ACC112 (cell line): ENCODE results near the gene HS6ST1.

Experiments
- H2AFZ ChIP-seq: fragments of 200-600 bp; sonication (generic); one replicate; pipeline ENCODE4 v1.6.0; 2017; ENCODE audit warnings: antibody characterized with exemption, low read length; ENCODE audit not compliant: unreplicated experiment
- H3K27ac ChIP-seq: fragments of 200-600 bp; sonication (generic); 2 replicates; pipeline ENCODE4 v1.5.1; 2014; ENCODE audit warnings: low read depth, mild to moderate bottlenecking, antibody characterized with exemption, low read length, moderate library complexity
- H3K27me3 ChIP-seq: fragments of 200-600 bp; sonication (generic); 2 replicates; pipeline ENCODE4 v1.6.1; 2014; ENCODE audit warnings: mild to moderate bottlenecking, antibody characterized with exemption, low read length, moderate library complexity, mixed read lengths; ENCODE audit not compliant: insufficient read depth
- H3K36me3 ChIP-seq: fragments of 200-600 bp; sonication (generic); 2 replicates; pipeline ENCODE4 v1.6.1; 2016; ENCODE audit warnings: mild to moderate bottlenecking, antibody characterized with exemption, low read length, moderate library complexity, mixed read lengths; ENCODE audit not compliant: insufficient read depth
- H3K4me1 ChIP-seq: fragments of 200-600 bp; sonication (generic); one replicate; pipeline ENCODE4 v1.6.1; 2016; ENCODE audit warnings: low read length, mixed read lengths; ENCODE audit not compliant: insufficient read depth, unreplicated experiment, control insufficient read depth
- H3K4me3 ChIP-seq: fragments of 200-600 bp; sonication (generic); 2 replicates; pipeline ENCODE4 v1.5.1; 2014; ENCODE audit warnings: mild to moderate bottlenecking, low read depth, low read length
- H3K79me2 ChIP-seq: fragments of 200-600 bp; sonication (generic); one replicate; pipeline ENCODE4 v1.6.0; 2016; ENCODE audit warnings: low read length; ENCODE audit not compliant: control insufficient read depth, unreplicated experiment, insufficient read depth

HS6ST1 gene

DNA sequence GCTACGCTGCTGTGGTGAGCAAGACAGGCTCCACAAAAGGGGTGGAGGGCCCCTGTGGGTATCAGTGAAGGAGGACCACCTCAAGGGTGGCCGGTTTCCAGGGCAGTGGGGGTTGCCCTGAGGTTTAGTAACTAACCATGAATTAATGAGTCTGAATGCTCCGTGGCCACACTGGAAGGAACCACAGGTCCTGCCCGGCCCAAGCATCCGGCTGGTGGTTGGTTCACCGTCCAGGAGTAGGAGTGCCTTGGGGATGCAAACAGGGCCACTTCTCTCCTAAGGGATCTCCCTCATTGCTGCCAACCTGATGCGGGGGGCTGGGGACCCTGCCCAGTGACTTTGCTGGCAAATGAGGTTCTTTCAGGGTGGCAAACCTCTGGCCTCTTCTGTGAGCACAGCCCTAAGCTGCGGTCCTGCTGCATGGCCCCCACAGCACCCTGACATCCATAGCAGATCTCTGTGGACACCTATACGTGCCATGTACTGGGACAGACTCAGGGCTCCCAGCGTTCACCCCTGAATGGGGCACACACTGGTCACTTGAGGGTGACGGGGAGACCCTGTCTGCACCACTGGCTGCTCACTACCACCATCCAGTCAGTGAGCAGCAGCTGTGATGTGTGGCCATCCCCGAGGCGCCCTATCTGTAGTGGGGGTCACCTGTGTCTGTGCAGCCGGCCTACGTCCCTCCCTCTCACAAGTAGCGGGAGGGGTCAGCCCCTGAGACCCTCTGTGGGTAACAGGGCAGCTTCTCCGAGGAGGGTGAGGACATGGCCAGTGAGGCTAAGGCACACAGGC, 41.6 kb downstream of the HS6ST1 start:
- Histone ChIP-seq H3K27ac (no peak overlapping the region), H3K36me3 (peaks cover 6% of the 10 kb centered on the region; the same call in 1 of the 2 replicates), H3K27me3 (no peaks in the 10 kb centered on the region), H3K4me3 (no peak overlapping the region), H2AFZ (no peak overlapping the region), H3K79me2 (no peaks in the 10 kb centered on the region), H3K4me1 (no peaks in the 10 kb centered on the region)

DNA sequence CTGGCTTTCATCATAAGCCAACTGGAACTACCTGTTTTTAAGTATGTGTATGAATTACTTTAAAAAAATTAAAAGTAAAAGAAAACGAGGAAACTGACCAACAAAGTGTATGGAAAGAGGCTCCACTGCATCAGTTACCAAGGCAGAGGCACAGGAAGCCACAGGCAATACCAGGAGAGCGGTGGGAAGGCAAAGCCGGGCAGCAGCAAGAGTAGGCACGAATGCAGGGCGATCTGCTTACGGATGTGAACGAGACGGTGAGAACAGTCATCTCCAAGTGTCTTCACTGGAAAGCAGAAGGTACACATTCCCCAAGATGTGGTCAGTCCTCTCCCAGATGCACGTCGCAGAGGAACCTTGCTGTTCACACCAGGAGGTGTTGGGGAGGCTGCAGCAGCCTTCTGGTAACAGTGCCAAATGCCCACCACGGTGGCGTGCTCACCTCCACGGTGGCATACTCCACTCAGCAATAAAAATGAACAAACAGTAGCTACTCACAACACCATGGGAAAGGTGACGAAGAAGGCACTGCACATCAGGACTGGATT, 43.1 kb downstream of the HS6ST1 start:
- Histone ChIP-seq H3K36me3 (peaks cover 6% of the 10 kb centered on the region; the same call in 1 of the 2 replicates), H3K27me3 (no peaks in the 10 kb centered on the region), H2AFZ (no peak overlapping the region), H3K4me1 (no peaks in the 10 kb centered on the region), H3K79me2 (no peaks in the 10 kb centered on the region), H3K27ac (no peak overlapping the region), H3K4me3 (no peak overlapping the region)

DNA sequence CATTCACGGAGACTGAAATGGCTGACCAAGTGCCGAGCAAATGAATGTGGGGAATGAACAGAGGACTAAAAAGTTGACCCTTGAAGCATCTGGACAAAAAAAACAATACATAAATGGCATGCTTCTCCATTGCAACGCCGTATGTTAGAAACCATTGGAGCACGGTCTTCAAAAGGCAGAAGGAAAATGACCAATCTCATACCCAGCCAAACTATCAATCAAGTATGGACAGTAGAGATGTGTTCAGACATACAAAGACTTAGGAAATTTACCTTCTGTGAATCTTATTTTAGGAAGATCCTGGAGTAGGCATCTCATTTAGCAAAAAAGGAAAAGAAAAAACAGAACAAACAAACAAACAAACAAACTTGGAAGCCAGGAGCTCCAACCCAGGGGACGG, 44.5 kb downstream of the HS6ST1 start:
- no peaks in the 10 kb centered on the region for H3K4me1 ChIP-seq
- no peak overlapping the region for H3K4me3 ChIP-seq
- H3K36me3 ChIP-seq = peaks cover 6% of the 10 kb centered on the region; the same call in 1 of the 2 replicates
- H3K27me3 ChIP-seq = no peaks in the 10 kb centered on the region
- H2AFZ ChIP-seq = no peak overlapping the region
- no peaks in the 10 kb centered on the region for H3K79me2 ChIP-seq
- no peak overlapping the region for H3K27ac ChIP-seq

DNA sequence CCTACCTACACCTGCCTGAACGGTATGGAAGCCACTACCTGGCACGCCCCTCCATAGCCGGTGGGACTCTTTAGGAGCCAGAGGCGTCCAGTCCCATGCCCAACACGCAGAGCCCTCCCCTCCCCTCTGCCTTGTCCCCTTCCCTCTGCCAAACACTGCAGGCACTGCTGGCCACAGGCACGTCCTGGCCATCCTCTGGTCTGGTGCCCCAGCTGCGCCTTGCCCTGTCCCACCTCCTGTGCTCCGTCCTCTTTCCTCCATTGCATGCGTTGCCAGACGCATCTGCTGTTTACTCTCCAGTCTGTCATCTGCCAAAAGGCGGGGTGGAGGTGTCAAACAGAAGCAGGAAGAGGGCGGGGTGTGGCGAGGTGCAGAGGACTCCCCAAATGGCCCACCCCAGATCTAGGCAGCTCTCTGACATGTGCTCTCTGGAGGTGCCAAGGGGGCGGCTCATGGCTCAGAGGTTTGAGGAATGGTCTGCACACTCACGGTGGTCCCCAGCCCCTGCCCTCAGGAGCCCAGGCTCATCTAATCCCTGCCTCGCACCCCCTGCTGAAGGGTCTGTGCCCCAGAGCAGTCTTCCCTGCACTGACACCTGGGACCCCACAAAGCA, 45.1 kb downstream of the HS6ST1 start:
- Histone ChIP-seq H2AFZ (no peak overlapping the region), H3K36me3 (peaks cover 6% of the 10 kb centered on the region; the same call in 1 of the 2 replicates), H3K4me3 (no peak overlapping the region), H3K4me1 (no peaks in the 10 kb centered on the region), H3K79me2 (no peaks in the 10 kb centered on the region), H3K27me3 (no peaks in the 10 kb centered on the region), H3K27ac (no peak overlapping the region)

DNA sequence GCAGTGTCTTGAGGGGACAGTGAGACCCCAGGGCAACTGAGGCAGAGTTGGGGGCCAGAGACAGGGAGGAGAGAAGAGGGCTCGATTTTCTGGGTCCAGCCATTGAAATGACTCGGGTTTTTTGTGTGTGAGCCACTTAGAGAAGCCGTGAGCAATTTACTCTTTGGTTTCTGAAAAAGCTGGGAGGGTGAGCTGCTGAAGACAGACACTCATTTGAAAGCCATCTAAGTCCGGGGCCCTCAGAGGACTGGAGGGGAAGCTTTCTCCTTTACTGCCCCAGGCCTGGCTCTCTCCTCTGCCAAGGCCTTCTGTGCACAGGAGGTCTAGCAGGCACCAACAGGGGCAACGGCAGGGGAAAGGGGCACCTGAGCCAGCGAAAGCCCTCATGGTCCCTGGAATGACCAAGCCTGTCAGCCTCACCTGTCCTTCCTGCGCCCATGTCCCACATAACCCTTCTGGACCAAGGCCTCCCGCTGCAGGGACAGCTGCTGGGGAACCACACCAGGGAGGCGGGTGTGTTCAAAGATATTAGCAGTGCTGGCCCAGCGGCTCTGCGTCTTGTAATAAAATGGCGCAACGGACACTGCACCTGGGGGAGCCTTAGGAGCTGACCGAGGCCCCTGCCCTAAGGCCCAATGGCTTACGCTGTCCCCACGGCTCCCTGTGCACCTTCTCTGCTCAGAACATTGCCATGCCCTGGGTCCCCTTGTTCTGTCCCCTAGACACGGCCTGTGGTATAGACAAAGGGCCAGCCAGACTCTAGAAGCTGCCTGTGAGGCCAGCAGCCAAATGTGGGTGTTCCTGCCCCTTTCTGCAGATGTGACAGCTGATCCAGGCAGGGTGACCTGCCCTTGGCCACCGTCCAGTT, 45.8 kb downstream of the HS6ST1 start:
- Histone ChIP-seq H2AFZ (no peak overlapping the region), H3K4me1 (no peaks in the 10 kb centered on the region), H3K27me3 (no peaks in the 10 kb centered on the region), H3K4me3 (no peak overlapping the region), H3K27ac (no peak overlapping the region), H3K79me2 (no peaks in the 10 kb centered on the region), H3K36me3 (peaks cover 6% of the 10 kb centered on the region; the same call in 1 of the 2 replicates)

DNA sequence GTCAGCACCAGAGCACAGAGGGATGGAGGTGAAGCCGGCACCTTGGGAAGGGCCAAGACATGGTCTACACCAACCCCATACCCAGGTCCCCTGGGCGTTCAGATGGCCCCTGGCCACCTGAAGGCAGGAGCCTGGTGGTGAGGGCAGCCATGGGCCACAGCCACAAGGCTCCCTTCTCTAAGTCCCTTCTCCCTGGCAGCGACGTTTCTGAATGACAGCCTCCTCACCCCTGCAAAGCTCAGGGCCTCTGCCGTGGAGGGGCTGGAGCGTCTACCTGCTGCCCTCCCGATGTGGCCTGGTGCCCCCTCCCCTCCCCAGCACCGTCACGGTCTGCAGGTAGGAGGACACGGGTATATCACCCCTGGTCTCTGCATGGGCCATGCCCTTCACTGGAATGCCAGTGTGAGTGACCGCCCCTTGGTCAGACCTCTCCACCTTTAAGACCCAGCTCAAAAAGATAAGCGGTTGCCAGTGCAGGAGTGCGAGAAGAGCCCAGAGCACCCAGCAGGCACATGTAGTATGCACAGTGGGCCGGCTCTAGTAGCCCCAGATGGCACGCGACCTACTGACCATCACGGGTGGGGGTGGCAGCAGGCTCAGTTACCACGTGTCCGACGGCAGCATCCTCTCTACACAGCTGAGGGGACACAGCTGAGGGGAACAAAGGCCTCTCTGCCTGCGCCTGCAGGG, 46.6 kb downstream of the HS6ST1 start:
- no peaks in the 10 kb centered on the region for H3K79me2 ChIP-seq
- peaks cover 6% of the 10 kb centered on the region; the same call in 1 of the 2 replicates for H3K36me3 ChIP-seq
- H3K4me1 ChIP-seq = no peaks in the 10 kb centered on the region
- H2AFZ ChIP-seq = no peak overlapping the region
- no peak overlapping the region for H3K27ac ChIP-seq
- H3K4me3 ChIP-seq = no peak overlapping the region
- H3K27me3 ChIP-seq = no peaks in the 10 kb centered on the region

DNA sequence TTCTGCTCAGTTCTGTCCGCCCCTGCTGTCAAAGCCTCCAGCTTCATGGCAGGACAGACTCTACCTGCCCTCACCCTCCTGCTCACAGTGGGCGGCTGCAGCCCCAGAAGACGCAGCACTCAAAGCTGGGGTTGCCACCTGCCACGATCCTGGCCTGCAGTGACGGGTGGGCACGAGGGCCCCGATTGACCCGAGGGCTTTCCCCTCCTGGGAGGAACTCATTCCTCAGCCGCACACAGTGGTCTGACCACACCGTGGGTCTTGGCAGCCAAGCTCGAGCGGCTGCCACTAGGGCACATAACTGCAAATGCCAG, 47.1 kb downstream of the HS6ST1 start:
- Histone ChIP-seq H2AFZ (no peak overlapping the region), H3K4me3 (no peak overlapping the region), H3K27me3 (no peaks in the 10 kb centered on the region), H3K36me3 (peaks cover 6% of the 10 kb centered on the region; the same call in 1 of the 2 replicates), H3K27ac (no peak overlapping the region), H3K4me1 (no peaks in the 10 kb centered on the region), H3K79me2 (no peaks in the 10 kb centered on the region)

DNA sequence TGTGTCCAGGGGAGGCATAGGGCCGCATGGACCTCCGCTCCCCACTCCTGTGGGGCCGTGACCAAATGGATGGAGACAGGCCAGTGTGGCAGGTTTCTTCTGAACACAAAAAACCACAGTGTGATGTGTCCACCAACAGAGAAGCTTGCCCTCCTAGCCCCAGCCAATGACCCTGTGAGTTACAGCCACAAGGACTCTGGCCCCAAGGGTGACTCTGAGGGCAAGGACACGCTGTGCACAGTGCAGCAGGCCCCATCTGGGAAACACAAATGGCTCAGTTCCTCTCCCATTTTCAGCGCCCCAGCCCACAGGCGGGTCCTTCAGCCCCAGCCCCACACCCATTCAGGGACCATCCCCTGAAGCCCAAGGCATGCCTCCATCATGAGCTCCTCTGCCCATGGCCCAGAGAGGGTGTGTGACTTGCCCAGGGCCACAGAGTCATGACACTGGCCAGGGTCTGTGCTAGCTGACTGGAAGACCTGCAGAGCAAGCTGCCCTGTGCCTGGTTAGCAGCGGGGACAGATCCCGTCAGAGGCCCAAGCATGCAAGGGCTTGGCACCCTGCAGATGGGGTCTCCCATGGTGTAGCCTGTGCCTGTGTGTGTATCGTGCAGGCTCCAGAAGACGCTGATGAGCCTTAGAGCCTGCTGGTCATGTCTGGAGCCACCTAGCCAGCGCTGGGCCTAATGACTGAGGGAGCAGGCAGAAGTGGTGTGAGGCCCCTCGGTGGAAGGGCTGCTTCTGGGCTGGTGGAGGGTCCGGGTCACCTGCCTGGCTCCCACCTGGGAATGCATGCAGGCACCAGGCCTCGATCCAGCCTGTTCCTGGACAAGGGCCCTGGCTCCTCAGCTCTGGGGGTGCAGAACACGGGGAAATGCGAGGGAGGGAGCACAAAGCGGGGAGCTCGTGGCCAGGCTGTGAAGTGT, 47.7 kb downstream of the HS6ST1 start:
- Histone ChIP-seq H3K79me2 (no peaks in the 10 kb centered on the region), H3K36me3 (peaks cover 6% of the 10 kb centered on the region; the same call in 1 of the 2 replicates), H3K27me3 (no peaks in the 10 kb centered on the region), H2AFZ (no peak overlapping the region), H3K27ac (no peak overlapping the region), H3K4me3 (no peak overlapping the region), H3K4me1 (no peaks in the 10 kb centered on the region)

DNA sequence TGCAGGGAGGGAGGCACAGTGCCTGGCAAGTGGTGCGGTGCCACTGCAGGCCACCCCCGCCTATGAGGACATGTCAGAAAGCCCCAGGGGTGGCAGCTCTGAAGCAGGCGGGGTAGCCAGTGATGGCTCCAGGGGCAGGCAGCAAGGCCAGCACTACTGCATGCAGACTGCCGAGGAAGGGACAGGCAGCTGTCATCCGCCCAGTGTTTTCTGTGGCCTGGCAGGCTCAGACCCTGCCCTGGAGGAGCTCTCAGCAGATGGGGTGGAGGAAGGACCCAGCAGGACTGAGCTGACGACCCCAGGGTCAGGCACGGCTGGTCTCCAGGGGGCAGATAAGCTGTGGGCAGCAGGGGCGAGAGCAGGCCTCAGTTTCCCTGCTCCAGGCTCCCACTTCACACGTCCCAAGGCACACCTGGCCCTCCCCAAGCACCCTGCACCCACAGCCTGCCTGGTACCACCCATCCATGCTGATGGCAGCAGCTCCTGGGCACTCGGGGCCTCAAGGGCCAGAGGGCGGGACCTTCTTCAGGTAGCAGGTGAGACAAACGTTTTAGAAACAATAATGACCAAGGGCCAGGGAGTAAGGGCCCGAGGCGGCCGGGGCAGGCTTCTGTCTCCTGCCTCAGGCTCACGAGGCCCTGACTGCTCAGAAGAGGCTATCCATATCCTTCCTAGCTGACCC, 48.5 kb downstream of the HS6ST1 start:
- H3K4me1 ChIP-seq = no peaks in the 10 kb centered on the region
- H3K4me3 ChIP-seq = no peak overlapping the region
- no peaks in the 10 kb centered on the region for H3K27me3 ChIP-seq
- no peak overlapping the region for H2AFZ ChIP-seq
- no peaks in the 10 kb centered on the region for H3K36me3 ChIP-seq
- no peaks in the 10 kb centered on the region for H3K79me2 ChIP-seq
- H3K27ac ChIP-seq = no peak overlapping the region
